Vagina (tissue), 2 donors: ENCODE results near the gene MYO1D.

ENCODE experiments used
- POLR2A ChIP-seq, 2 donors: fragments of 450-650 bp; IDR thresholded peaks; one replicate each; pipeline ENCODE4 v1.6.1; 2017; ENCODE audit warnings: antibody characterized with exemption in 2 of 2, mild to moderate bottlenecking in 2 of 2, moderate library complexity in 2 of 2
- TF ChIP-seq, protein P1 (sequence below), 3 experiments: fragments of 450-650 bp in 2 of 3; fragments of 200-600 bp in 1 of 3; sonication (generic) in 1 of 3; IDR thresholded peaks; one replicate each; pipeline ENCODE4 v1.5.1; 2017 to 2019; ENCODE audit warnings: antibody characterized with exemption in 3 of 3, mild to moderate bottlenecking in 2 of 3, moderate library complexity in 2 of 3

DNA sequence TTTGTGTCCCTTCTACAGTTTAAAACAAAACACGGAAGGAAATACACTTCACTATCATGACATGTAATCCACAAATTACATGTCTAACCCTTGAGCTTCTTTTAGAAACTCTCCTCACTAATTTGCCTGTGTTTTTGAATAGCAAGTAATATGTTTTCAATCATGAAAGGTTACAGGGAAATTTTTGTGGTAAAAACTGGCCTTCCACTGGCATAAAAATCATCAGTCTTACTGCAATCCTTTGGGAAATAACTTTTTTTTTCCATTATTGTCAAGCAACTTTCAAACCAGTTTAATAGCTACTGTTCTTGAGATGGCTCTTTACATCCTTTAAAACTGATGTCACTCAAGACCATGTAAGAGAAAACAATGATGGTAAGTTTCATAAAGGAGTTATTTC, 27.0 kb downstream of the MYO1D start:
- TF ChIP-seq, protein P1, sequence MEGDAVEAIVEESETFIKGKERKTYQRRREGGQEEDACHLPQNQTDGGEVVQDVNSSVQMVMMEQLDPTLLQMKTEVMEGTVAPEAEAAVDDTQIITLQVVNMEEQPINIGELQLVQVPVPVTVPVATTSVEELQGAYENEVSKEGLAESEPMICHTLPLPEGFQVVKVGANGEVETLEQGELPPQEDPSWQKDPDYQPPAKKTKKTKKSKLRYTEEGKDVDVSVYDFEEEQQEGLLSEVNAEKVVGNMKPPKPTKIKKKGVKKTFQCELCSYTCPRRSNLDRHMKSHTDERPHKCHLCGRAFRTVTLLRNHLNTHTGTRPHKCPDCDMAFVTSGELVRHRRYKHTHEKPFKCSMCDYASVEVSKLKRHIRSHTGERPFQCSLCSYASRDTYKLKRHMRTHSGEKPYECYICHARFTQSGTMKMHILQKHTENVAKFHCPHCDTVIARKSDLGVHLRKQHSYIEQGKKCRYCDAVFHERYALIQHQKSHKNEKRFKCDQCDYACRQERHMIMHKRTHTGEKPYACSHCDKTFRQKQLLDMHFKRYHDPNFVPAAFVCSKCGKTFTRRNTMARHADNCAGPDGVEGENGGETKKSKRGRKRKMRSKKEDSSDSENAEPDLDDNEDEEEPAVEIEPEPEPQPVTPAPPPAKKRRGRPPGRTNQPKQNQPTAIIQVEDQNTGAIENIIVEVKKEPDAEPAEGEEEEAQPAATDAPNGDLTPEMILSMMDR (IDR thresholded peaks at IDR 0.05) = no peak
- no peak for TF ChIP-seq POLR2A (IDR thresholded peaks at IDR 0.05)
